Peyer's patch (tissue), 4 donors: ENCODE data around the gene A3GALT2. TPM values are rescaled to one million over a fixed set of nuclear protein-coding genes. Genes with fewer than 3 reads are reported as not detected.

Source experiments
- DNase-seq, 3 donors: peaks; one replicate each; pipeline ENCODE4 v3.0.0-alpha.2; 2017 to 2019
- H3K27ac ChIP-seq, 4 donors: fragments of 200-600 bp; sonication (generic); one replicate each; pipeline ENCODE4 v1.5.1; 2016 to 2019
- H3K27me3 ChIP-seq, 2 donors: fragments of 200-600 bp; sonication (generic); one replicate each; pipeline ENCODE4 v1.5.1; 2019
- H3K36me3 ChIP-seq, 3 donors: fragments of 200-600 bp; sonication (generic); one replicate each; pipeline ENCODE4 v1.5.1; 2016 to 2019
- H3K4me1 ChIP-seq, 4 donors: fragments of 200-600 bp; sonication (generic); one replicate each; pipeline ENCODE4 v1.5.1; 2016 to 2019
- H3K4me3 ChIP-seq, 4 donors: fragments of 200-600 bp; sonication (generic); 1 replicate in 3 of 4; 2 replicates in 1 of 4; pipeline ENCODE4 v1.5.1; 2016 to 2019; ENCODE audit warnings: mild to moderate bottlenecking in 1 of 4
- H3K9me3 ChIP-seq, 4 donors: fragments of 200-600 bp; sonication (generic); one replicate each; pipeline ENCODE4 v1.5.1; 2016 to 2019; ENCODE audit warnings: mild to moderate bottlenecking in 1 of 4
- CTCF ChIP-seq, 6 experiments: fragments of 450-650 bp in 4 of 6; fragments of 200-600 bp in 2 of 6; sonication (generic) in 1 of 6; IDR thresholded peaks; one replicate each; pipeline ENCODE4 v1.5.1; 2017 to 2019; ENCODE audit warnings: antibody characterized with exemption in 6 of 6, mild to moderate bottlenecking in 3 of 6, moderate library complexity in 1 of 6
- POLR2A ChIP-seq, 2 donors: fragments of 450-650 bp; IDR thresholded peaks; one replicate each; pipeline ENCODE4 v1.5.1; 2017; ENCODE audit warnings: antibody characterized with exemption in 2 of 2, mild to moderate bottlenecking in 2 of 2, moderate library complexity in 2 of 2
- total RNA-seq, 4 donors: library from RNA; depleted of rRNA; stranded (reverse); fragments of >200 nt; gene quantifications; one replicate each; pipeline ENCODE4 v1.1.0, GENCODE V29; 2016

Gene A3GALT2
- total RNA-seq, 4 donors from 2014 or later: not detected

DNA sequence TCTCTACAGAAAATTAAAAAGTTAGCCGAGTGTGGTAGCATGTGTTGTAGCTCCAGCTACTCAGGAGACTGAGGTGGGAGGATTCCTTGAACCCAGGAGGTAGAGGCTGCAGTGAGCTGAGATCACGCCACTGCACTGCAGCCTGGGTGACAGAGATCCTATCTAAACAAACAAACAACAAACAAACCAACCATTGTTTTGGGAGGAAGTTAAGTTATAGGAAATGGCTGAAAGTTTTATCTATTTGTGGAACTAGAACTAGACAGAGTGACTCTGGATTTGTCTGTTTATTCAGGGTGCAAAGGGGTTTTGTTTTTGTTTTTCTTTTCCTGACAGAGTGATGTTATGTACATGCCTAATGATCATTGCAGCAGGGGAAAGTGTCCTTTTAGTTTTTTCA is 33.6 kb downstream of the A3GALT2 start:
- no peak for TF ChIP-seq POLR2A (IDR thresholded peaks at IDR 0.05)
- TF ChIP-seq CTCF (IDR thresholded peaks at IDR 0.05): no peak
- H3K4me3 ChIP-seq: no peak overlapping the region
- no peak overlapping the region for H3K27ac ChIP-seq
- H3K4me1 ChIP-seq: peaks cover 0 to 3% (median 0%) of the 10 kb centered on the region in 4 donors
- no peak for DNase-seq
- no peaks in the 10 kb centered on the region for H3K27me3 ChIP-seq
- H3K36me3 ChIP-seq: peaks cover 0 to 11% (median 0%) of the 10 kb centered on the region in 3 donors
- no peaks in the 10 kb centered on the region for H3K9me3 ChIP-seq

- Histone ChIP-seq H3K9me3 (no peaks in the 10 kb centered on the region), H3K4me3 (no peak overlapping the region), H3K27me3 (no peaks in the 10 kb centered on the region), H3K27ac (no peak overlapping the region), H3K36me3 (peaks cover 0 to 18% (median 0%) of the 10 kb centered on the region in 3 donors), H3K4me1 (peaks cover 0 to 3% (median 0%) of the 10 kb centered on the region in 4 donors)
- TF ChIP-seq POLR2A (IDR thresholded peaks at IDR 0.05): no peak
- no peak for TF ChIP-seq CTCF (IDR thresholded peaks at IDR 0.05)
- DNase-seq: peak in 2 of 3 donors; percentile 26 to 37
These were observed 34.3 kb downstream of the A3GALT2 start for GRCh38 chr1:33286451-33287185.

DNA sequence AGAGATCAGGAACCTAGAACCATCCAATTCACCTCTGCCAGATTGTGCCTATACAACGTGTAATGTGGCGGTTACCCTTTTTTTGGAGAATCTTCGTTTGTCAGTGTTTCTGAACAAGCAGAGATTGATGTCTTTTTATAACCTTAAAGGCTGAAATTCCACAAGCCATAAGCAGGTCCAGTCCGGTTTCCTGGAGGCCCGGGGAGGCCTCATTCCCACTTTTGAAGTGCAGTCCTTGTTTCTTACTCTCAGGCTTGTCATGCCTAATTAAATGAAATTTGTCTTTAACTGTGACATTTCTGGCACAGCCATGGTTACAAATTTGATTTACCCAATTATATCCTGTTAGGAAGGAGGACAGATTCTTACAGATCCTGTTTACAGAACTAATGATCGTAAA is 36.8 kb downstream of the A3GALT2 start:
- peak in 1 of 3 donors; percentile 9 for DNase-seq
- no peak overlapping the region for H3K27ac ChIP-seq
- H3K9me3 ChIP-seq: no peaks in the 10 kb centered on the region
- peaks cover 0 to 37% (median 0%) of the 10 kb centered on the region in 3 donors for H3K36me3 ChIP-seq
- H3K27me3 ChIP-seq: no peaks in the 10 kb centered on the region
- TF ChIP-seq POLR2A (IDR thresholded peaks at IDR 0.05) (no peak), CTCF (IDR thresholded peaks at IDR 0.05) (no peak)
- H3K4me1 ChIP-seq: peaks cover 0 to 3% (median 0%) of the 10 kb centered on the region in 4 donors
- no peak overlapping the region for H3K4me3 ChIP-seq

DNA sequence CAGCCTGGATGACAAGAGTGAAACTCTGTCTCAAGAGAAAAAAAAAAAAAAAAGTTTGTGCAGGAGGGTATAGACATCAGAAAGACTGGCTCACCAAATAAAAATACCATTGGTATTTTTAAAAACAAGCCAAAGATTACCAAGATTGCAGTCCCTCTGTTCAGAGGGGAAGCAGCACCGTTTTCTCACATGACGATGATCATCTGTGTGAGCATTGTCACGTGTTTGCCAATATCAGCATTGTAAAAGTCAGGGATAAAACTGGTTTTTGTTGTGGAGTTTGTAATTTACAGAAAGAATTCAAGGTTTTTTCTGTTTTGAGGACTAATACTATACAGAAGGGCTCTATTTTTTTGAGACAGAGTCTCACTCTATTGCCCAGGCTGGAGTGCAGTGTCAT is 38.1 kb downstream of the A3GALT2 start:
- Histone ChIP-seq H3K9me3 (no peaks in the 10 kb centered on the region), H3K36me3 (peaks cover 0 to 37% (median 0%) of the 10 kb centered on the region in 3 donors)

GRCh38 chr1:33281554-33282303 is 39.2 kb downstream of the A3GALT2 start:
- peaks cover 0 to 46% (median 0%) of the 10 kb centered on the region in 3 donors for H3K36me3 ChIP-seq
- H3K27me3 ChIP-seq: no peaks in the 10 kb centered on the region
- H3K9me3 ChIP-seq: no peaks in the 10 kb centered on the region
- DNase-seq: peak in 2 of 3 donors; percentile 32 to 34
- no peak overlapping the region for H3K27ac ChIP-seq
- no peak overlapping the region for H3K4me3 ChIP-seq
- peaks cover 0 to 3% (median 0%) of the 10 kb centered on the region in 4 donors for H3K4me1 ChIP-seq
- TF ChIP-seq CTCF (IDR thresholded peaks at IDR 0.05): no peak

More for the DNA sequence above, 38.1 kb downstream of the A3GALT2 start:
- Histone ChIP-seq H3K27ac (no peak overlapping the region), H3K4me3 (no peak overlapping the region), H3K27me3 (no peaks in the 10 kb centered on the region), H3K4me1 (peaks cover 0 to 3% (median 0%) of the 10 kb centered on the region in 4 donors)
- DNase-seq: no peak
- TF ChIP-seq CTCF (IDR thresholded peaks at IDR 0.05) (no peak), POLR2A (IDR thresholded peaks at IDR 0.05) (no peak)
